Muscle of leg (tissue), 11 donors: ENCODE measurements around the gene MEG3. TPM values are rescaled to one million over a fixed set of nuclear protein-coding genes. Genes with fewer than 3 reads are reported as not detected.

Experiments
- DNase-seq: peaks from one replicate; pipeline ENCODE4 v3.0.0; 2013
- H3K27ac ChIP-seq: one replicate; pipeline ENCODE4 v1.5.1; 2013; ENCODE audit warnings: mild to moderate bottlenecking, low read length, control low read depth
- H3K27me3 ChIP-seq: one replicate; pipeline ENCODE4 v1.6.1; 2013; ENCODE audit warnings: low read length; ENCODE audit not compliant: control insufficient read depth, insufficient read depth
- H3K36me3 ChIP-seq: one replicate; pipeline ENCODE4 v1.6.1; 2013; ENCODE audit warnings: low read length; ENCODE audit not compliant: control insufficient read depth, insufficient read depth
- H3K4me1 ChIP-seq: one replicate; pipeline ENCODE4 v1.6.1; 2013; ENCODE audit warnings: low read length; ENCODE audit not compliant: control insufficient read depth, insufficient read depth
- H3K4me3 ChIP-seq: one replicate; pipeline ENCODE4 v1.5.1; 2013; ENCODE audit warnings: low read length, control low read depth
- H3K9me3 ChIP-seq: replicated peaks from 2 replicates; pipeline ENCODE4 v1.6.1; 2013; ENCODE audit warnings: low read depth, low read length; ENCODE audit not compliant: control insufficient read depth
- WGBS: methylation state at CpG from one replicate; pipeline ENCODE4 v1.1.5; 2013; ENCODE audit warnings: missing lambda C conversion rate; ENCODE audit not compliant: insufficient coverage; 5-methylcytosine and 5-hydroxymethylcytosine counted together
- polyA plus RNA-seq, 8 donors: library from polyadenylated mRNA; unstranded; fragments of 120-200 nt; gene quantifications; one replicate each; pipeline versions ENCODE4 v1.2.1 to v1.2.3, GENCODE V29; 2013; ENCODE audit warnings: inconsistent platforms in 1 of 8, low replicate concordance in 1 of 8; ENCODE audit not compliant: insufficient read length in 8 of 8, insufficient read depth in 1 of 8
- total RNA-seq: library from RNA; stranded (reverse); fragments of 120-200 nt; gene quantifications from one replicate; pipeline ENCODE4 v1.2.4, GENCODE V29; 2013

MEG3 gene
- total and polyA plus RNA-seq, 9 donors, result 2,107 to 7,026 (median 3,453) TPM

GRCh38 chr14:100871234-100872186 is 45.6 kb downstream of the MEG3 start:
- H3K27ac ChIP-seq, result peak overlapping the region; percentile 77
- WGBS, result 75% methylated on average over 16 of the region's 16 CpGs
- H3K4me3 ChIP-seq, result no peak overlapping the region
- H3K27me3 ChIP-seq, result no peaks in the 10 kb centered on the region
- no peaks in the 10 kb centered on the region for H3K9me3 ChIP-seq
- peaks cover 63% of the 10 kb centered on the region for H3K36me3 ChIP-seq
- peaks cover 30% of the 10 kb centered on the region for H3K4me1 ChIP-seq
- DNase-seq, result peak; percentile 52

- 72% methylated on average over 15 of the region's 15 CpGs for WGBS
- peak overlapping the region; percentile 77 for H3K27ac ChIP-seq
Measured at GRCh38 chr14:100872259-100873095, 46.6 kb downstream of the MEG3 start.

GRCh38 chr14:100873096-100873482 is 47.2 kb downstream of the MEG3 start:
- H3K27ac ChIP-seq, result peak overlapping the region; percentile 77
- no peaks in the 10 kb centered on the region for H3K27me3 ChIP-seq
- H3K36me3 ChIP-seq, result peaks cover 61% of the 10 kb centered on the region
- peak; percentile 54 for DNase-seq
- no peaks in the 10 kb centered on the region for H3K9me3 ChIP-seq
- WGBS, result 51% methylated on average over 3 of the region's 3 CpGs
- no peak overlapping the region for H3K4me3 ChIP-seq
- H3K4me1 ChIP-seq, result peaks cover 30% of the 10 kb centered on the region

More at GRCh38 chr14:100872259-100873095, 46.6 kb downstream of the MEG3 start:
- peak; percentile 59 for DNase-seq
- no peak overlapping the region for H3K4me3 ChIP-seq
- H3K36me3 ChIP-seq, result peaks cover 59% of the 10 kb centered on the region
- no peaks in the 10 kb centered on the region for H3K27me3 ChIP-seq
- no peaks in the 10 kb centered on the region for H3K9me3 ChIP-seq
- H3K4me1 ChIP-seq, result peaks cover 25% of the 10 kb centered on the region

- Histone ChIP-seq H3K9me3 (no peaks in the 10 kb centered on the region), H3K4me3 (no peak overlapping the region), H3K27me3 (no peaks in the 10 kb centered on the region), H3K36me3 (peaks cover 61% of the 10 kb centered on the region), H3K4me1 (peaks cover 39% of the 10 kb centered on the region), H3K27ac (peak overlapping the region; percentile 35)
- no CpG with 5 or more reads among the region's 4 CpGs for WGBS
- DNase-seq, result no peak
Measured at GRCh38 chr14:100874051-100874410, 48.1 kb downstream of the MEG3 start.

- Histone ChIP-seq H3K36me3 (peaks cover 65% of the 10 kb centered on the region), H3K27ac (peak overlapping the region; percentile 35), H3K9me3 (no peaks in the 10 kb centered on the region), H3K4me3 (no peak overlapping the region), H3K27me3 (no peaks in the 10 kb centered on the region), H3K4me1 (peaks cover 43% of the 10 kb centered on the region)
- 76% methylated on average over 6 of the region's 21 CpGs for WGBS
- DNase-seq, result no peak
Measured at GRCh38 chr14:100874411-100875091, 48.6 kb downstream of the MEG3 start.

- Histone ChIP-seq H3K4me3 (no peak overlapping the region), H3K4me1 (peaks cover 47% of the 10 kb centered on the region), H3K9me3 (no peaks in the 10 kb centered on the region), H3K27ac (no peak overlapping the region), H3K27me3 (no peaks in the 10 kb centered on the region), H3K36me3 (peaks cover 69% of the 10 kb centered on the region)
- DNase-seq, result no peak
- 90% methylated on average over 4 of the region's 6 CpGs for WGBS
Measured at GRCh38 chr14:100875126-100875525, 49.2 kb downstream of the MEG3 start.

- H3K4me1 ChIP-seq, result peaks cover 55% of the 10 kb centered on the region
- H3K36me3 ChIP-seq, result peaks cover 77% of the 10 kb centered on the region
- 73% methylated on average over 11 of the region's 17 CpGs for WGBS
Measured at GRCh38 chr14:100875861-100876590, 50.1 kb downstream of the MEG3 start.

GRCh38 chr14:100878271-100879146 is 52.6 kb downstream of the MEG3 start:
- no peaks in the 10 kb centered on the region for H3K9me3 ChIP-seq
- H3K4me1 ChIP-seq, result peaks cover 79% of the 10 kb centered on the region
- H3K27me3 ChIP-seq, result no peaks in the 10 kb centered on the region
- peak overlapping the region; percentile 71 for H3K27ac ChIP-seq
- 72% methylated on average over 9 of the region's 11 CpGs for WGBS
- no peak for DNase-seq
- H3K4me3 ChIP-seq, result no peak overlapping the region
- peaks cover 89% of the 10 kb centered on the region for H3K36me3 ChIP-seq

More at GRCh38 chr14:100875861-100876590, 50.1 kb downstream of the MEG3 start:
- Histone ChIP-seq H3K27me3 (no peaks in the 10 kb centered on the region), H3K4me3 (no peak overlapping the region), H3K27ac (no peak overlapping the region), H3K9me3 (no peaks in the 10 kb centered on the region)
- DNase-seq, result no peak

- Histone ChIP-seq H3K27ac (peak overlapping the region; percentile 71), H3K36me3 (peaks cover 89% of the 10 kb centered on the region), H3K4me1 (peaks cover 80% of the 10 kb centered on the region), H3K4me3 (no peak overlapping the region), H3K27me3 (no peaks in the 10 kb centered on the region), H3K9me3 (no peaks in the 10 kb centered on the region)
- 91% methylated on average over 5 of the region's 8 CpGs for WGBS
- DNase-seq, result no peak
Measured at GRCh38 chr14:100879194-100879593, 53.3 kb downstream of the MEG3 start.
